Kidney epithelial cell (primary cell): ENCODE measurements around the gene CD200. TPM values are rescaled to one million over a fixed set of nuclear protein-coding genes. Genes with fewer than 3 reads are reported as not detected.

ENCODE experiments used
- DNase-seq: peaks from one replicate; pipeline ENCODE4 v3.0.0-alpha.2; 2010; ENCODE audit warnings: low read depth
- H3K27me3 ChIP-seq: 2 replicates; pipeline ENCODE4 v1.6.0; 2011; ENCODE audit warnings: low read length; ENCODE audit not compliant: control insufficient read depth, insufficient read depth
- H3K36me3 ChIP-seq: 2 replicates; pipeline ENCODE4 v1.5.1; 2011; ENCODE audit warnings: low read length; ENCODE audit not compliant: control insufficient read depth, insufficient read depth
- H3K4me3 ChIP-seq: 2 replicates; pipeline ENCODE4 v1.5.1; 2011; ENCODE audit warnings: low read depth, mild to moderate bottlenecking, control low read depth, low read length
- total RNA-seq: library from RNA; depleted of rRNA; stranded (reverse); fragments of >200 nt; gene quantifications from 2 replicates; pipeline ENCODE4 v1.2.3, GENCODE V29; 2015
- TF ChIP-seq, protein P1 (sequence below): IDR thresholded peaks from 2 replicates; pipeline ENCODE4 v1.5.1; 2011; ENCODE audit warnings: mild to moderate bottlenecking, moderate library complexity, low read length, control low read depth, inconsistent platforms; ENCODE audit not compliant: insufficient read depth, poor library complexity, severe bottlenecking

The CD200 gene
- total RNA-seq, 1 donor from 2014 or later = 19.2 TPM

DNA sequence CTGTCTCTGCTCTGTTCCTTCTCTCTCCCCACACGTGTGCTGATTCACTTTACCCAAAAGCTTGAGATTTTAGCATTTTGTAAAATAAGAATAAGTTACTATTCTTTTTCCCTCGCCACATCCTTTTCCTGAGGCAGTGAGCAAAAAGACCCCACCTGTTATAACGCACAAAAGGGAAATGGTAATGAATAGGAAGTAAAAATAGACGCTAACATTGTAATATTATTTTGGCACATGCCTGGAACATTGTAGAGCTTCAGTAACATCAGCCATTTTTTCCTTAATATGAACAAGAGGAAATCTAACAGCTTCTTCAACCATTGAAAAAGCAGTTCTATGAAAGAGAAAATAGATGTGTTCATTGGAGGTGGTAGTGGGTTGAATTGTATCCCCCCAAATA lies 40.5 kb downstream of the CD200 start:
- no peak for DNase-seq
- TF ChIP-seq, protein P1, sequence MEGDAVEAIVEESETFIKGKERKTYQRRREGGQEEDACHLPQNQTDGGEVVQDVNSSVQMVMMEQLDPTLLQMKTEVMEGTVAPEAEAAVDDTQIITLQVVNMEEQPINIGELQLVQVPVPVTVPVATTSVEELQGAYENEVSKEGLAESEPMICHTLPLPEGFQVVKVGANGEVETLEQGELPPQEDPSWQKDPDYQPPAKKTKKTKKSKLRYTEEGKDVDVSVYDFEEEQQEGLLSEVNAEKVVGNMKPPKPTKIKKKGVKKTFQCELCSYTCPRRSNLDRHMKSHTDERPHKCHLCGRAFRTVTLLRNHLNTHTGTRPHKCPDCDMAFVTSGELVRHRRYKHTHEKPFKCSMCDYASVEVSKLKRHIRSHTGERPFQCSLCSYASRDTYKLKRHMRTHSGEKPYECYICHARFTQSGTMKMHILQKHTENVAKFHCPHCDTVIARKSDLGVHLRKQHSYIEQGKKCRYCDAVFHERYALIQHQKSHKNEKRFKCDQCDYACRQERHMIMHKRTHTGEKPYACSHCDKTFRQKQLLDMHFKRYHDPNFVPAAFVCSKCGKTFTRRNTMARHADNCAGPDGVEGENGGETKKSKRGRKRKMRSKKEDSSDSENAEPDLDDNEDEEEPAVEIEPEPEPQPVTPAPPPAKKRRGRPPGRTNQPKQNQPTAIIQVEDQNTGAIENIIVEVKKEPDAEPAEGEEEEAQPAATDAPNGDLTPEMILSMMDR = no peak
- no peak overlapping the region for H3K4me3 ChIP-seq
- no peaks in the 10 kb centered on the region for H3K36me3 ChIP-seq
- no peaks in the 10 kb centered on the region for H3K27me3 ChIP-seq

DNA sequence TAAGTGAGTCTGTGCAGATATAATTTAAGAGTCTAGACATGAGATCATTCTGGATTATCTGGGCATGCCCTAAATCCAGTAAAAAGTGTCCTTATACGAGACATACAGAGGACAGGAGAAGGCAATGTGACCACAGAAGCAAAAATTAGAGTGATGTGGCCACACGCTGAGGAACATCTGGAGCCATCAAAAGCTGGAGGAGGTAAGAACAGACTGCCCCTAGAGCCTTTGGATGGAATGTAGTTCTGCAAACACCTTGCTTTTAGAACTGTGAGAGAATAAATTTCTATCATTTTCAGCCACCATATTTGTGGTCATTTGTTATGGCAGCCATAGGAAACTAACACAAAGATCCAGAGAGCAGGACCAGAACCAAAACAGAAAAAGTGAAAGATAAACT lies 41.0 kb downstream of the CD200 start:
- TF ChIP-seq, protein P1 = no peak
- no peak for DNase-seq
- Histone ChIP-seq H3K27me3 (no peaks in the 10 kb centered on the region), H3K36me3 (no peaks in the 10 kb centered on the region), H3K4me3 (no peak overlapping the region)

DNA sequence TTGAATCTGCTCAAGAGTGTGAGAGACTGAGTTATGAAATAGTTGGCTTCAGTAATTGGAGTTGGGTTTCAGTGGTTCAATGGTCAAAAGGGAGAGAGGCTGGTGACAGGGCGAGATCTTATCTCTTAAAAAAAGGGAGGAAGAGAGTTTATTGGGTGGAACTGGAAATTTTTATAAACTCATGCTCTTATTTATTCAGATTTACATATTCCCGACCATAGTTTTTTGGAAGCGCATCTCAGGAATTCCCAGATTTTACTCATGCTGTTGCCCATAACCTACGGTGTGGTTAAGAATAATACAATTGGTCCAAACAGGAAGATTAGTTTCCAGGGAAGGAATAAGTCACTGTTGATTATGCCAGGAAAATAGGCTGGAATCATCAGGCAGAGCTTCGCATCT lies 41.4 kb downstream of the CD200 start:
- TF ChIP-seq, protein P1 = no peak
- no peak for DNase-seq
- no peak overlapping the region for H3K4me3 ChIP-seq

DNA sequence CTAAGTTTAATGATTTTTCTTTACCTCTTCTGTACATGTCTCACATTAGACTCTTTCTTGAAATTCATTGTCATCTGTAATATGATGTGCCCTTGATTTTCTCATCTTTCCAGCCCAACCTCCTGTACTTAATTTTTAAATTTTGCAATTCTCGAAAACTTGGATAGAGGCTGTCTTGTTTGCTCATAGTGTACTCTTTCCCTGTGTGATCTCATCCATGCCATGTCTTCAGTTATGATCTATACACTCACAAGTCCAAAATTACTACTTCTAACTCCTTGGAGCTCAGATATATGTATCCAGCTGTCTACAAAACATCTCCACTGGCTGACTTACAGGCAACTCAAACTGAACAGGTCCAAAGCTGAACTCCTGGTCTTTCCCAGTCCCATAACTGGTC lies 42.2 kb downstream of the CD200 start:
- no peak overlapping the region for H3K4me3 ChIP-seq
- no peaks in the 10 kb centered on the region for H3K36me3 ChIP-seq
- no peaks in the 10 kb centered on the region for H3K27me3 ChIP-seq
- TF ChIP-seq, protein P1 = no peak
- no peak for DNase-seq

More for the DNA sequence above, 41.4 kb downstream of the CD200 start:
- Histone ChIP-seq H3K27me3 (no peaks in the 10 kb centered on the region), H3K36me3 (no peaks in the 10 kb centered on the region)

DNA sequence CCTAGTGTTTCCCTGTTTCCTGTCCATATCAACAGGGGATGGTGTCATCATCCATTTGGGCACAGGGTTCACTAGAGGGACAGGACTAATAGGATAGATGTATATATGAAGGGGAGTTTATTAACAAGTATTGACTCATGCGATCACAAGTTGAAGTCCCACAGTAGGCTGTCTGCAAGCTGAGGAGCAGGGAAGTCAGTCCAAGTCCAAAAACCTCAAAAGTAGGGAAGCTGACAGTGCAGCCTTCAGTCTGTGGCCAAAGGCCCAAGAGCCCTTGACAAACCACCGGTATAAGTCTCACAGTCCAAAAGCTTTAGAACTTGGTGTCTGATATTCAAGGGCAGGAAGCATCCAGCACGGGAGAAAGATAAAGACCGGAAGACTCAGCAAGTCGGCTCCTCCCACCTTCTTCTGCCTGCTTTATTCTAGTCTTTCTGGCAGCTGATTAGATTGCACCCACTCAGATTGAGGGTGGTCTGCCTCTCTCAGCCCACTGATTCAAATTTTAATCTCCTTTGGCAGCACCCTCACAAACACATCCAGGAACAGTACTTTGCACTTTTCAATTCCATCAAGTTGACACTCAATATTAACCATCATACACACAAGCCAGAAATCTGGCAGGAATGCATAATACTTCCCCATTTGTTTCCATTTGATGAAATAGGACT lies 43.4 kb downstream of the CD200 start:
- no peak for DNase-seq
- Histone ChIP-seq H3K27me3 (no peaks in the 10 kb centered on the region), H3K36me3 (no peaks in the 10 kb centered on the region)

More for the DNA sequence above, 43.4 kb downstream of the CD200 start:
- no peak overlapping the region for H3K4me3 ChIP-seq
- TF ChIP-seq, protein P1 = no peak
